Heart left ventricle (tissue), 16 donors: ENCODE measurements around the gene PGP. TPM values are rescaled to one million over a fixed set of nuclear protein-coding genes. Genes with fewer than 3 reads are reported as not detected.
A peak's percentile ranks its signal among the peaks of the same experiment; 100 is the strongest.

Experiments used
- ATAC-seq, 4 donors: fragments of 200-7000 bp; cut with Tn5 transposase; one replicate each; pipeline ENCODE4 v1.9.1; 2020 to 2022; ENCODE audit warnings: moderate library complexity in 4 of 4, mild to moderate bottlenecking in 3 of 4, moderate number of reproducible peaks in 1 of 4
- DNase-seq, 5 donors: peaks; one replicate each; pipeline ENCODE4 v3.0.0-alpha.2; 2020
- H3K27ac ChIP-seq, 12 donors: fragments of 200-600 bp; sonication (generic) in 4 of 12; one replicate each; pipeline versions ENCODE4 v1.5.0 to v1.8.0; 2016 to 2022; ENCODE audit warnings: mild to moderate bottlenecking in 2 of 12
- H3K27me3 ChIP-seq, 9 donors: fragments of 200-600 bp; sonication (generic) in 2 of 9; one replicate each; pipeline versions ENCODE4 v1.5.1 to v1.8.0; 2016 to 2022; ENCODE audit warnings: mild to moderate bottlenecking in 3 of 9
- H3K36me3 ChIP-seq, 9 donors: fragments of 200-600 bp; sonication (generic) in 2 of 9; one replicate each; pipeline versions ENCODE4 v1.5.0 to v1.8.0; 2018 to 2022; ENCODE audit warnings: mild to moderate bottlenecking in 2 of 9
- H3K4me1 ChIP-seq, 12 donors: fragments of 200-600 bp; sonication (generic) in 4 of 12; one replicate each; pipeline versions ENCODE4 v1.5.0 to v1.8.0; 2016 to 2022; ENCODE audit warnings: mild to moderate bottlenecking in 3 of 12
- H3K4me3 ChIP-seq, 12 donors: fragments of 200-600 bp; sonication (generic) in 4 of 12; one replicate each; pipeline versions ENCODE4 v1.5.0 to v1.8.0; 2017 to 2022; ENCODE audit warnings: mild to moderate bottlenecking in 9 of 12, moderate library complexity in 4 of 12
- H3K9me3 ChIP-seq, 12 donors: fragments of 200-600 bp; sonication (generic) in 4 of 12; one replicate each; pipeline versions ENCODE4 v1.5.0 to v1.8.0; 2016 to 2022; ENCODE audit warnings: mild to moderate bottlenecking in 1 of 12
- CTCF ChIP-seq, 12 donors: fragments of 200-600 bp; sonication (generic) in 4 of 12; IDR thresholded peaks; one replicate each; pipeline versions ENCODE4 v1.5.0 to v1.8.0; 2018 to 2022; ENCODE audit warnings: antibody characterized with exemption in 12 of 12, mild to moderate bottlenecking in 5 of 12
- POLR2A ChIP-seq, 2 donors: fragments of 450-650 bp; IDR thresholded peaks; one replicate each; pipeline ENCODE4 v1.6.1; 2017; ENCODE audit warnings: antibody characterized with exemption in 2 of 2, mild to moderate bottlenecking in 2 of 2, moderate library complexity in 2 of 2
- WGBS, 4 donors: extraction: QIAGEN DNeasy Blood & Tissue Kit in 2 of 4; methylation state at CpG; one replicate each; pipeline versions ENCODE4 v1.1.5 to v1.1.7; 2013 to 2018; 5-methylcytosine and 5-hydroxymethylcytosine counted together
- intact Hi-C, 10 donors: fragments of 100-400 bp; cut with DNase I; formaldehyde crosslinking; loops; one replicate each; pipeline versions ENCODE4 v1.11.1 to v1.14.2; 2022
- polyA plus RNA-seq, 2 donors: library from polyadenylated mRNA; stranded (reverse); fragments of 200-250 nt; gene quantifications; one replicate each; pipeline ENCODE4 v1.2.3, GENCODE V29; 2013
- total RNA-seq, 9 donors: library from RNA; depleted of rRNA in 2 of 9; stranded (reverse); fragments of >200 nt in 2 of 9; fragmentation: NEBNext Ultra II Directional in 3 of 9; extraction: Animal tissue kit (Norgen Biotek cat#: 25700) in 3 of 9; gene quantifications; one replicate each; pipeline versions ENCODE4 v1.1.0 to v1.2.4, GENCODE V29; 2016 to 2023
- donor health status: ischemic (EF 13 %, LVEDD 7.1; RV severe dilation, severe dysfunction).
- donor health status: healthy with polysubstance abuse.
- donor health status: DM: no; HTN: yes; CAD: no.
- donor health status: DM: no; HTN: no; CAD: no.
- donor health status: ischemic (EF 25% LVEDD 6.9; RV normal size, moderate dysfunction).
- donor health status: ischemic (EF 25% LVEDD 5.7; RV mildly dilated, moderate dysfunction).
- donor health status: healthy.
- donor health status: DM: yes; HTN: yes; CAD: no.
- donor health status: ischemic (EF 35%, LVEDD 5.7; RV mildly dilated, moderate dysfunction).
- donor health status: nonischemic (EF 11% LVEDD 7.7; RV severe dilation, severe dysfunction).
- donor health status: DM: yes; HTN: yes; CAD: no.
- donor health status: PGD.
- donor health status: ischemic (EF 29% LVEDD 5.4; RV normal size, mild dysfunction).
- donor health status: nonischemic (EF 23%, LVEDD 6.1; RV moderate dilation, normal function).

PGP gene
- total and polyA plus RNA-seq, 11 donors, result 19.6 to 44.0 (median 31.7) TPM

GRCh38 chr16:2170587-2171435 lies 43.8 kb downstream of the PGP start:
- no peaks in the 10 kb centered on the region for H3K9me3 ChIP-seq
- H3K27me3 ChIP-seq, result no peaks in the 10 kb centered on the region
- TF ChIP-seq POLR2A (IDR thresholded peaks at IDR 0.05), result no peak
- peak overlapping the region in 4 of 12 donors; percentile 13 to 73 (median 50) for H3K27ac ChIP-seq
- H3K36me3 ChIP-seq, result peaks cover 0 to 93% (median 49%) of the 10 kb centered on the region in 9 donors
- peaks cover 0 to 7% (median 0%) of the 10 kb centered on the region in 12 donors for H3K4me1 ChIP-seq
- ATAC-seq (no peak), DNase-seq (no peak)
- 89 to 96% (median 92%) methylated on average over 20 to 47 of the region's 47 CpGs for WGBS, 4 donors
- peak overlapping the region in 9 of 12 donors; percentile 5 to 48 (median 24) for H3K4me3 ChIP-seq
- intact Hi-C loops, result no loop called here

- intact Hi-C loops, result no loop called here
- Histone ChIP-seq H3K36me3 (peaks cover 0 to 87% (median 42%) of the 10 kb centered on the region in 9 donors), H3K27me3 (no peaks in the 10 kb centered on the region), H3K9me3 (no peaks in the 10 kb centered on the region), H3K27ac (peak overlapping the region in 7 of 12 donors; percentile 13 to 73 (median 41)), H3K4me3 (peak overlapping the region in 7 of 12 donors; percentile 17 to 48 (median 25)), H3K4me1 (peaks cover 0 to 7% (median 0%) of the 10 kb centered on the region in 12 donors)
- DNase-seq, result no peak
- no peak for TF ChIP-seq CTCF (IDR thresholded peaks at IDR 0.05)
- TF ChIP-seq POLR2A (IDR thresholded peaks at IDR 0.05), result no peak
- ATAC-seq, result peak in 2 of 4 donors; percentile 4 to 47
- 68 to 75% (median 72%) methylated on average over 14 to 18 of the region's 18 CpGs for WGBS, 4 donors
Observed at GRCh38 chr16:2170080-2170479, 44.6 kb downstream of the PGP start.

GRCh38 chr16:2167068-2167638 lies 47.5 kb downstream of the PGP start:
- no peak overlapping the region for H3K27ac ChIP-seq
- H3K4me3 ChIP-seq, result no peak overlapping the region
- ATAC-seq (no peak), DNase-seq (no peak)
- H3K4me1 ChIP-seq, result peaks cover 0 to 7% (median 0%) of the 10 kb centered on the region in 12 donors
- 92 to 94% (median 93%) methylated on average over 13 to 18 of the region's 18 CpGs for WGBS, 4 donors
- no peaks in the 10 kb centered on the region for H3K27me3 ChIP-seq
- H3K36me3 ChIP-seq, result peaks cover 0 to 61% (median 19%) of the 10 kb centered on the region in 9 donors
- TF ChIP-seq POLR2A (IDR thresholded peaks at IDR 0.05) (no peak), CTCF (IDR thresholded peaks at IDR 0.05) (no peak)
- intact Hi-C loops, result loop anchor here in 1 of 10 donors (10.0 kb wide), 1 partner anchor 258 kb away; the partner anchor contains the start of gene CCNF
- H3K9me3 ChIP-seq, result no peaks in the 10 kb centered on the region

- TF ChIP-seq POLR2A (IDR thresholded peaks at IDR 0.05) (no peak), CTCF (IDR thresholded peaks at IDR 0.05) (no peak)
- ATAC-seq (no peak), DNase-seq (no peak)
- peaks cover 0 to 55% (median 14%) of the 10 kb centered on the region in 9 donors for H3K36me3 ChIP-seq
- peaks cover 0 to 9% (median under 1%) of the 10 kb centered on the region in 12 donors for H3K4me1 ChIP-seq
- WGBS, 4 donors, result 91 to 94% (median 93%) methylated on average over 16 to 17 of the region's 17 CpGs
- no peaks in the 10 kb centered on the region for H3K9me3 ChIP-seq
- intact Hi-C loops, result loop anchor here in 1 of 10 donors (10.0 kb wide), 1 partner anchor 258 kb away; the partner anchor contains the start of gene CCNF
- no peaks in the 10 kb centered on the region for H3K27me3 ChIP-seq
- H3K4me3 ChIP-seq, result no peak overlapping the region
- H3K27ac ChIP-seq, result no peak overlapping the region
Observed at GRCh38 chr16:2166263-2167067, 48.2 kb downstream of the PGP start.
